ENCODE measurements around the gene REV3L. TPM values are rescaled to one million over a fixed set of nuclear protein-coding genes. Genes with fewer than 3 reads are reported as not detected.

REV3L gene
- total and polyA plus RNA-seq, 4 donors: 8.8 to 91.4 (median 19.8) TPM

GRCh38 chr6:111353912-111354462, 129.0 kb downstream of the REV3L start:
- ATAC-seq (ENCODE audit: insufficient read depth, low FRiP score) (no peak), DNase-seq (peak in 2 of 3 donors; percentile 23 to 26)
- Histone ChIP-seq H3K36me3 (ENCODE audit: control insufficient read depth in 4 of 4, insufficient read depth in 4 of 4, low read length in 4 of 4) (peaks cover 4 to 34% (median 9%) of the 10 kb centered on the region in 4 donors), H3K27ac (ENCODE audit: low read depth in 1 of 2, low read length in 1 of 2) (no peak overlapping the region), H3K27me3 (ENCODE audit: control insufficient read depth in 3 of 3, insufficient read depth in 3 of 3, low read length in 2 of 3) (no peaks in the 10 kb centered on the region), H3K4me1 (ENCODE audit: control insufficient read depth in 5 of 5, insufficient read depth in 5 of 5, low read length in 5 of 5) (peaks cover 0 to 4% (median 0%) of the 10 kb centered on the region in 5 donors), H3K9me3 (ENCODE audit: control insufficient read depth in 4 of 4, insufficient read depth in 3 of 4, low read length in 3 of 4) (no peaks in the 10 kb centered on the region), H3K4me3 (no peak overlapping the region), H3K9ac (ENCODE audit: insufficient read depth in 1 of 2, low read length in 2 of 2) (no peak overlapping the region)
- 54 to 62% methylated on average over 5 of the region's 5 CpGs for WGBS, 2 donors
- TF ChIP-seq CTCF (IDR thresholded peaks at IDR 0.05; ENCODE audit: control extremely low read depth, extremely low read depth): no peak

DNA sequence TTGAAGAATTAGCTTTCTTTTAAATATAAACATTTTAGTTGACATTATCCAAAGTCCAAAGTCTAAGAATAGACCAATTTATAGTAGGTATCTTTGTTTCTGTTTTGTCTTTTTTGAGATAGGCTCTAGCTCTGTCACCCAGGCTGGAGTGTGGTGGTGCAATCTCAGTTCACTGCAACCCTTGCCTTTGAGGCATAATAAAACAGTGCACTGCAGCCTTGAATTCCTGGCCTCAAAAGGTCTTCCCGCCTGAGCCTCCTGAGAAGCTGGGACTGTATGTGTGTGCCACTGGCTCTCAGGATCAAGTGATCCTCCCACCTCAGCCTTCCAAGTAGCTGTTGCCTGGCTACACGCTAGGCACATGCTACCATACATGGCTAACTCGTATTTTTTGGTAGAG, 135.4 kb downstream of the REV3L start:
- no peaks in the 10 kb centered on the region for H3K27me3 ChIP-seq (ENCODE audit: control insufficient read depth in 3 of 3, insufficient read depth in 3 of 3, low read length in 2 of 3)
- ATAC-seq (ENCODE audit: insufficient read depth, low FRiP score) (no peak), DNase-seq (no peak)
- H3K9ac ChIP-seq (ENCODE audit: insufficient read depth in 1 of 2, low read length in 2 of 2): no peak overlapping the region
- peaks cover 7 to 42% (median 13%) of the 10 kb centered on the region in 4 donors for H3K36me3 ChIP-seq (ENCODE audit: control insufficient read depth in 4 of 4, insufficient read depth in 4 of 4, low read length in 4 of 4)
- no peak overlapping the region for H3K27ac ChIP-seq (ENCODE audit: low read depth in 1 of 2, low read length in 1 of 2)
- WGBS, 2 donors: 94 to 96% methylated on average over 3 of the region's 3 CpGs
- H3K9me3 ChIP-seq (ENCODE audit: control insufficient read depth in 4 of 4, insufficient read depth in 3 of 4, low read length in 3 of 4): no peaks in the 10 kb centered on the region
- H3K4me1 ChIP-seq (ENCODE audit: control insufficient read depth in 5 of 5, insufficient read depth in 5 of 5, low read length in 5 of 5): no peaks in the 10 kb centered on the region
- no peak for TF ChIP-seq CTCF (IDR thresholded peaks at IDR 0.05; ENCODE audit: control extremely low read depth, extremely low read depth)
- no peak overlapping the region for H3K4me3 ChIP-seq

DNA sequence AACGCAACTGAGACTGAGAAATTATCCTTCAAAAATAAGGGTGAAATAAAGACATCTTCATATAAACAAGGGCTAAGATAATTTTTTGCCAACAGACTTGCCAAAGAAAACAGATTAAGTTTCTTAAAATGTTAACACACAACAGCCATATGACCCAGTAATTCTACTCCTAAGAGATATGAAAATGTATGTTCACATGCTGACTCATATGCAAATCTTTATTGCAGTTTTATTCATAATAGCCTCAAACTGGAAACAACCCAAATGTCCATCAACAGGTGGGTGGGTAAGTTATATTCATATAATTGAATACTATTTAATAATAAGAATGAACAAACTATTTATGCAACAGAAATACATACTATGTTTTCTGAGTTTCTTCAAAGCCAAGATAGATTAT, 140.1 kb downstream of the REV3L start:
- Histone ChIP-seq H3K4me1 (ENCODE audit: control insufficient read depth in 5 of 5, insufficient read depth in 5 of 5, low read length in 5 of 5) (no peaks in the 10 kb centered on the region), H3K9me3 (ENCODE audit: control insufficient read depth in 4 of 4, insufficient read depth in 3 of 4, low read length in 3 of 4) (no peaks in the 10 kb centered on the region), H3K36me3 (ENCODE audit: control insufficient read depth in 4 of 4, insufficient read depth in 4 of 4, low read length in 4 of 4) (peaks cover 0 to 22% (median 12%) of the 10 kb centered on the region in 4 donors), H3K4me3 (no peak overlapping the region), H3K9ac (ENCODE audit: insufficient read depth in 1 of 2, low read length in 2 of 2) (no peak overlapping the region), H3K27me3 (ENCODE audit: control insufficient read depth in 3 of 3, insufficient read depth in 3 of 3, low read length in 2 of 3) (no peaks in the 10 kb centered on the region), H3K27ac (ENCODE audit: low read depth in 1 of 2, low read length in 1 of 2) (no peak overlapping the region)
- DNase-seq (no peak), ATAC-seq (ENCODE audit: insufficient read depth, low FRiP score) (no peak)
- 96 to 100% methylated on average over 1 of the region's 1 CpG for WGBS, 2 donors
- no peak for TF ChIP-seq CTCF (IDR thresholded peaks at IDR 0.05; ENCODE audit: control extremely low read depth, extremely low read depth)

DNA sequence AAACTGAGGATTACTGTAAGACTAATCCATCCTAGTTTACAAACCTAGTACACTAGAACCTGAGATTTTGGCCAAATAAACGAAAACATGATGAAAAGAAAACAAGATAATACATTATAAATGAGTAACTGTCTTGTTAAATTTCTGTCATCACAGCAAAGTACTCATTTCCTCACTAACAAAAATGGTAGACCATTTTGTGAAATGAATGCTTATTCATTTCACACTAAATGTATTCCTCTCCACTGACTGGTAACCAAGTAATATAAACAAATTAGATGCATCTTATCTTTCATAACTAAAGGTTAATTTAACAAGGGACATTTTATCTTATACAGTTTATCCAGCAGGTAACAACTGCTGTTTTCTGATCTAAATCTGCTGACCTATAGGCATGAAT, 143.7 kb downstream of the REV3L start:
- DNase-seq (no peak), ATAC-seq (ENCODE audit: insufficient read depth, low FRiP score) (no peak)
- H3K27me3 ChIP-seq (ENCODE audit: control insufficient read depth in 3 of 3, insufficient read depth in 3 of 3, low read length in 2 of 3): no peaks in the 10 kb centered on the region
- H3K9ac ChIP-seq (ENCODE audit: insufficient read depth in 1 of 2, low read length in 2 of 2): no peak overlapping the region
- no peak for TF ChIP-seq CTCF (IDR thresholded peaks at IDR 0.05; ENCODE audit: control extremely low read depth, extremely low read depth)
- 83 to 98% methylated on average over 1 of the region's 1 CpG for WGBS, 2 donors
- peaks cover 0 to 4% (median 0%) of the 10 kb centered on the region in 5 donors for H3K4me1 ChIP-seq (ENCODE audit: control insufficient read depth in 5 of 5, insufficient read depth in 5 of 5, low read length in 5 of 5)
- no peak overlapping the region for H3K4me3 ChIP-seq
- H3K36me3 ChIP-seq (ENCODE audit: control insufficient read depth in 4 of 4, insufficient read depth in 4 of 4, low read length in 4 of 4): peaks cover 0 to 21% (median 7%) of the 10 kb centered on the region in 4 donors
- H3K9me3 ChIP-seq (ENCODE audit: control insufficient read depth in 4 of 4, insufficient read depth in 3 of 4, low read length in 3 of 4): no peaks in the 10 kb centered on the region
- H3K27ac ChIP-seq (ENCODE audit: low read depth in 1 of 2, low read length in 1 of 2): no peak overlapping the region

All from lung (tissue), 12 donors.